Left renal cortex interstitium (tissue), 4 donors: Measurements from ENCODE around the gene LDLRAD3. TPM values are rescaled to one million over a fixed set of nuclear protein-coding genes. Genes with fewer than 3 reads are reported as not detected.

ENCODE experiments used
- DNase-seq, 4 donors: peaks; one replicate each; pipeline ENCODE4 v3.0.0-alpha.2; 2013; ENCODE audit warnings: low read depth in 4 of 4, low spot score in 2 of 4, missing footprints in 1 of 4
- polyA plus RNA-seq, 4 donors: library from polyadenylated mRNA; unstranded; fragments of 120-200 nt; gene quantifications; one replicate each; pipeline ENCODE4 v1.2.1, GENCODE V29; 2013; ENCODE audit not compliant: insufficient read length in 4 of 4

LDLRAD3 gene
- polyA plus RNA-seq, 4 donors = 21.9 to 25.6 (median 24.4) TPM

DNA sequence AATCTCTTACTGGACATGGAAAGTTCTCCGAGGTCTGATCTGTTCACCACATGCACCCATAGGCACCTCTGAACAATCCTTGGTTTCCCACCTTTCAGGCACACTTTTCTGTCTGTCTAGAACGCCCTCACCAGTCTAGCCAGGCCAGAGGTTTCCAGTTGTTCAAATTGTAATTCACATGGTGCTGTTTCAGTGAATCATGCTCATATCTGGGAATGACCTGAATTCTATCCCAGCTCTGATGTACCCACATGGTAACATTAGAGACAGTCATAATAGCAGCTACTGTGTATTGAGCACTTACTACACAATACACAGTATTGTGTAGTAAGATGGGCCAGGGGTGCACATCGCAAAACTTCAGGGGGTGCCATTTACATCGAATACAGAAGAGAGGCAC lies 207.1 kb downstream of the LDLRAD3 start:
- DNase-seq = no peak

DNA sequence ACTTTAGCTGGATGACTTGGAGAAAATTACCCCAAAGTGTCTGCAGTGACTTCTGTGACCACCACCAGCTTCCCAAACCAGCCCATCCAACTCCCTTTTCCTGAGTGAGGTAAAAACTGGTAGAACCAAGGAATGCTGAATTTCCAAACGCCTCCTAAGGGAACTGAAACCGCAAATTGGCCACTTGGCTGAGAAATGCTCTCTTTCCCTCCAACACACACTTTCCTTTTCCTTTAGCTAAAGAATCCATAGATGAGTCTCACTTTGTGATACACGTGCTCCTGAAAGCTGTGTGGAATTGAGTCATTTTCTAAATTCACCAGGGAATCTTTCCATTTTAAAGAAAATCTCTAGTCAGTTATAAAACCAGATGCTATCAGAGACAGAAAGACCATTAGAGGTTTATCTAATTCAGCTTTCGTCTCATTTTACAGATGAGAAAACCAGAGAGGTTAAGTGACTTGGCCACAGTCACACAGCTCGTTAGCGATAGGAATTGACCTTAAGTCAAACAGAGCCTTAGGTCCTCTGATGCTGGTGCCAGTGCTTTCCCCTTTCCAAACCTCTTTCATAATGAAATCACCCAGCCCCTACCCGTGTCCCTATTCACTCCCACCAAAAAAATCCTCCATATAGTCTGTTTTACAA lies 208.2 kb downstream of the LDLRAD3 start:
- DNase-seq = no peak

DNA sequence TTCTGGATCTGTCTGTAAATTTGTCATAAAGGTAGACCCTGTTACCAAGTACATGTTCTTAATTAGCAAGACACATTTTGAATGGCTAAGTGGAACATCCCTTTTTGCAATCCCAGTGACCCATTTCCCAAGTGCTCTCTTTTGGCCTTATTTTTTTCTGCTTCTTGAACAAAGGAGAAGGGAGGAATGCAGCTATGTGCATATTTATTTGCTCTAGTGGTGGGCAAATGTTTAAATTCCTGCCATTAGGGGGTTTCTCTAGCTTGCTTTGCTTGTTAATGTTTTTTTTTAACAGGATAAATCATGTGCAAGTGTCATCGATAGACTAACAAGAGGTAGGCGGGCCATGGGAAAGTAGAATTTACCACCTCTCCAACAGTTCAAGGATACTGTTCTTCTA lies 209.7 kb downstream of the LDLRAD3 start:
- no peak for DNase-seq

DNA sequence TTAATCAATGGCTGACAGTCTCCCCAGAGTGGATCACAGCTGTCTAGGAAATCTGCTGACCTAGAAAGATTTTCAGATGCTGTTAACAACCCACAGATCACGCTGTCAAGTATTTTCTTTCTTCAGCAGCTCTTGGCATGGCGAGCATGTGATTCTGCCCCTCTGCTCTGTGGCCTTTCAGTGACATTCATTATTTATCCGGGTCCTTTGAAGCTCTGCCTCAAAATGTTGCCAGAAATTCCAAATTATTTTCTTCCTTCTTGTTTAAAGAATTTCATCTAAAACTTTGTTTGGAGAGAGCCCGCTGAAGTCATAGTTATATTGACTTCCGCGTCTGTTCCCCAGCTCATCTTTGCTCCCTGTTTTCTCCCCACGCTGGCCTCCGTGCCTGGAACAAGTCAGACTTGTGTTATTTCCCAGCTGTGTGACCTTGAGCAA lies 211.3 kb downstream of the LDLRAD3 start:
- DNase-seq = no peak

DNA sequence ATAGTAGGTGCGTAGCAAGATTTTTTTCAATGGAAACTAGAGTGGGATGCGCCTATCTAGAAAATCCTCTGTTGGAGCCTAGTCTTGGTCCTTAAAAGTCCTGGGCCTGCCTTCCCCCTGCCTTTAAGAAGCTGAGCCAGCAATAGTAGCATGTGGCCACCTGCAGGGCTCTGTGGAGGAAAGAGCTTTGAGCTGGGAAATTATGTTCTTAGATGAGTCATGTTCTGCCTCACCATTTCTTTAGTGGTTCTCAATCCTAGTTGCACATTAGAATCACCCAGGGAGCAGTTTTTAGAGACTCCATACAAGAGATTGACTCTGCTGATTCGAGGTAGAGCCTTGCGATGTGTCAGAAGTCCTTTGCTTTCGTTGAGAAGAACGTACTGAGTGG lies 211.9 kb downstream of the LDLRAD3 start:
- no peak for DNase-seq

DNA sequence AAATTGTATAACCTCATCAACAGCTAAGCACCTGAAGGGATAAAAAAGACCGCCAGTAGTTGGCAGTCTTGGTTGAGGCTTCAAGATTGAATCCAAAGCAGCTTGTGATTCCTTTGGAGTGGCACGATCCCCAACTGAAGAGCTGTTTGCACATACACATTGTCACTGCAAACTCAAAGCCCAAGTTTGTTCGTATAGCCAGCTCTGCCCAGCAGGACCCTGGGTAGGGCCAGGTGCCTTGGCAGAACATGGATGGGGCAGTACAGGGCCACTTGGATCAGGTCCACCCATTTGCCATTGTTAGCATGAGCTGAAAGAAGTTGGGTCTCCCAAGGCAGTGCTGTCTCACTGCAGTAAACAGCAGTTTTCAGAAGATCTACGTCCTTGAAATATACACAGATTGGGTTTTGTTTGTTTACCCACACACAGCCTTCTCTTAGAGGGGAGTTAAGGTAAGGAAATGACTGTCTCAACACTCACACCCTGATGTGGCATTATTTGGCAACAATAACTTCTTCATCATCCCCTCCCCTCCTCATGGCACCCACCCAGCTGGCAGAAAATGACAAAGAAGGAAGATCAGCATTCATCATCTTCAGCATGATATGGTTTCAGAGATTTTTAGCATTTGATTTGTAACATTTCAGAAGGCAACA lies 212.4 kb downstream of the LDLRAD3 start:
- DNase-seq = no peak

DNA sequence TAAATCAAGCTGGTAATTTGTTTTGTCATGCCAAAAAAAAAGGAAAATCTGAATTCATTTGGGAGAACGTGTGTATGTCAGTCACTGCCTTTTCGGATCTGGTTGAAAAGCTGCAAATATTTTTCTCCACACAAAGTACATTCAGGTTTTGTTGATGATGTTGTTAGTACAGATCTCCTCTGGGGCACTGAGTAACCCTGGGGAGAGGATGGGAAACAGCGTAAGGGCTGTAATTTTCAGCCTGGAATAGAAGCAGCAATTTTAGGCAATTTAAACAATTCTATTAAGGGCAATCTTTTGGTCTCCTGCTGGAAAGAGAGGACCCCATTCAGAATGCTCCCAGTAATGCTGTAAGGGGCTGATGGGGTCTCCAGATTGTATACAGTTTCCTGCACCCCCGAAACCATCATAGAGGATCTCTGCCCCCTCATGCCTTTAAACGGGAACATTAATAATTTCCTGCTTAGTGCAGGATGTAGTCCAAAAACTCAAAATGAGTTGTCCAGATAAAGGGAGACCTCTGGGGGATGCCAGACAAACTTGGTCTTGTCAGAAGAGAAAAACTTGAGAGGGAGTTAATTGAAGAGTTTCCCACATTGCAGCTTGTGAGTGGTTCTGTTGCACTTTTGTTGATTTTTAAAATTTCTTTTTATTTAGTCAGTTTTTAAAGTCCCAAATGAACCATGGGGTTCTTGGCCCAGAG lies 213.1 kb downstream of the LDLRAD3 start:
- no peak for DNase-seq

DNA sequence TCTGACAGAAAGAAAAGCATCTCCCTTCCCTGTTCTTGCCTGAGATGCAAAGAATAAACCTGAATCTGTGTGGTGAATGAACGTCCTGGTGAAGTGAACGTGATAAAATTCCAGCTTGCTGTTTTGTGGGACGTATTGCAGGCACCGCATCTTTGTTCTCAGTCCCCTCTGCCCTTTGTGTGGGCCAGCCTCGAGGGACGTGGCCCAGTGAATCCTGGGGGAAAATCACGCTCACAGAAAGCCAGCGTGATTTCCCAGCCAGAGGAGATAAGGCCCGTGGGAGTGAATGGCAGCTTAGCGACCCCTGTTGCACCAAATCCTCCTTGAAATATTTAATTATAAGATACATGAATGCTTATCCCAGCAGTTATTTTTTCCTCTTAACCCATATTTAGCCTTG lies 216.2 kb downstream of the LDLRAD3 start:
- no peak for DNase-seq

DNA sequence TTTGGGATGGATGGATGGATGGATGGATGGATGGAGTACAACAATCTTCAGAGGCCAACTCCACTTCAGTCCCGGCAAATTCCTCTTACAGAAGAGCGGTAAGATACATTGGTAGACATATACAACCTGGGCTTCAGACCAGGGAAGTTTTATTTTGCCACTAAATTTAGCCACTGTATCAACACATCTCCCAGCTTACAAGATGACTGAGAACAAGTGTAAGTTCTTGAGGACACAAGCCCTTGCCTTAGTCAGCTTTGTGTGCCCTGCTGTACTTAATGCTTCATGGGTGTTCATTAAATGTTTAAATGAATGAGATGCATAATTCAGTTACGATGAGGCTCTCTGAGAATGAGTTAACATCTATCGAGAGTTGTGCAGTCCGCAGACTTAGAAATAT lies 217.7 kb downstream of the LDLRAD3 start:
- no peak for DNase-seq

DNA sequence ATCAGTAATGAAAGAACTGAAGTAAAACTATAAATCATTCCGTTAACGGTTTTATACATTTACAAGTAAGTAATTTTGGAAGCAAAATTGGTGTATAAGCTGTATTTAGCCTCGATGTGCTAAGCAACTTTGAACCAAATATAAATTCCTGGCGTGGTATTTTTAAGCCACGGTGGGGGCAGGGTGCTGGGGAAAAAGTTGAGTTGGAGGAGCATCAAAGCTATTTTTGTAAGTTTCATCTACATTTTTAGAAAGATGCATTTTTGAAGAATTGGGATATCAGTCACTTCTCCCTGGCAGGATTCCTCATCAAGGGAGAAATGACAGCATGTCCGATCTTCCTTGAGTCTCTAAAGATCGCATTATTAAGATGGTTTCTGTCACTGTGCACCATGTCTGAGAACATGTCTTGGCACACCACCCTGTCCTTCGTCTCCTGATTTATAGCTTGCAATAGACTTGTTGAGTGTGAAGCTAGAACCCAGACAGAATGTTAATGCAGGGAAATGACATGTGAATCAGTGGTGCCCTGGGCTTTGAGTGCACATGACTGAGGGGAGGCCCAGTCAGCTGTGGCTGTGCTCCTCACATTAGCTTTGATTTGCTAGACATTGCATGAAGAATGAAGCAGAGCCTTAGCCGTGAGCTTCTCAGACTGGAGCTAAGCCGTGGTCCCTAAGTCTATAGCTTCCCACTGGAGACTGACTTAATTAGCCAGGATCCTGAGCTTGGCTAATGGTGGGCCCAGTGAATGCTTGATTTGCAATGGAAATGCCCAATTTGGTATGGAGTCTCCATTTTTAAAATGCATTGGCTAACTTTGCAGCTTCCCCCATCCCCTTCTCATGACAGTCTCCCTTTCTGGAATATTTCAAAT lies 218.4 kb downstream of the LDLRAD3 start:
- no peak for DNase-seq

DNA sequence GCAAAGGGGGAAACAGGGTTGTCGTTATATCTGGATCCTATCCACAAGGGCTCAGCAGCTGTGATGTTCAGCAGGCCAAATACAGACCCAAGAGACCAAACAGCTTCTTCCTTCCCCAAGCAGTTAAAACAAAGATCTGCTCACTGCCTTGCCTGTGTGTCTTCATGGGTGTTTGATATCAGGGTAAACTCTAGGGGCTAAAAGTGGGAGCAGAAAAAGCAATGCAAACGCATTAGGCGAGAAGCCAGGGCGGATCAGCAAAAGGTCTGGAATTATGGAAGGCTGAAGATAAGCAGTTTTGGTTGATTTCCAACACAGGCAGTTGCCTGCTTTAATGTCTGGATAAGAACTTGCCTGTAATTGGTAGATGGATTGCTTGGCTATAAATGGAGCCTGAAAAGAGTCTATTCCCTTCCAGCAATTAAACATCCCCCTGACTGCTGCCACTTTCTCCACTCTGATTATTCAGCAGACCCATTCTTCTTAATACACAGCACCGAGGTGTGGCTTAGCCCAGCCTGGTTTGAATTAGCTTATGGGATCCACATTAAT lies 219.1 kb downstream of the LDLRAD3 start:
- no peak for DNase-seq

DNA sequence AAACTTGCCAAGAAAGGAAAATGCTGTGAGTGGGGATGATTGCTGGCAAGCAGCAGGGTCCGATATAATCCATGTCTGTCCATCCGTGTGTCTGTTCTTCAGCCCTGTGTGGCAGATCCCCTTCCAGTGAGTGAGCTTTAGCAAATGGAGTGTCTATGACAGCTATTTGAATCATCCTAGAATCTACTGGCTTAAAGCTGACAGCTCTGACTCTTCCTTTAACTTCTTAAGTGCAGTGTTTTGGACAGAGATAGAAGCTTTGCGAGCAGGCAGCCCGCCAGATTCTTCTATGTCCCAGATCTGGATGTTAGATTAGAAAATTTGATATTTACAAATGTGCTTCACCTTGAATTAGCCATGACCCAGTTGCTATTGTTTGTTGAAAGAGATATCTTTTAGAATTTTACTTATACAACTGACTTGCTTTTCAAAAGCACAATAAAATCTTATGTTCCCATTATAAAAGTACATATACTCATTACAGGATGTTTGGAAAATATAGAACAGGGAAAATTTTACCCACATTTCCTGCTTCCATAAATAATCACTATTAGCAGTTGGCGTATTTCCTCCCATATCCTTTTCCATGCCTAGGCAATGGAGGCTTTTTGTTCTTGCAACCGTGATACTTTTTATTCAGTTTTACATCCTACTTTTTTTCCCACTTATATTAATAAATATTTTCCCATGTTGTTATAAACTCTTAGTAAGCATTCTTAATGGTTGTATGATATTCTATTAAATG lies 220.8 kb downstream of the LDLRAD3 start:
- DNase-seq = no peak

DNA sequence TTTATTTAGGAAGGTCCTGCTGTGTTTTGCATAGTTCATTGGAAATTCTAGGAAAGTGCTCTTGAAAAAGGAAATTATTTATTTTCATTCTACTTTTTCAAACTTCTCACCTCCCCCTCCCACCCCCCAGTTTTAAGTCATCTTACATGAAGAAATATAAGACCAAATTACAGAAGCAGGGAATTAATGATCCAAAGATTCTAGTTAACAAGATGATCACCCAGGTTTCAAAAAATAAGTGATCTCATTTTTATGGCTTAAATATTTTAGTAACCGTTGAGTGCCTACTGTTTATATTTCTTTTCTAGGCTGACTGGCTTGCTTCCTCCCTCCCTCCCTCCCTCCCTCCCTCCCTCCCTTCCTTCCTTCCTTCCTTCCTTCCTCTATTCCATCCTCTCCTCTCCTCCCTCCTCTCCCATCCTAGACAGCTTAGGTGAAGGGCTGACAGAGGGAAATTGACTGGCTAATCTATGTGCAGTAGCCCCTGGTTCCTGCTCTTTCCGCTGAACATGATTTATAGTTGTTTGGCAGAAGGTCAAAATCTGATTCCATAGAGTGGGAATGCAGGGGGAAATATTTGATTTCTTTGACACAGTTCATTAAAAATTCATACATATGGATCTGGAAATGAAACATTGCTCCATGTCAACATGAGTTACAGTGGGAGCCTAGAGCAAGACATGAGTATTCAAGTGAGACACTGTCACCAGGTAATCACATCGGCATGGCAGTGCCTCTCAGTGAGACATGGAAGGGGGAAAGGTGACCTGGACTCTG lies 221.9 kb downstream of the LDLRAD3 start:
- no peak for DNase-seq

DNA sequence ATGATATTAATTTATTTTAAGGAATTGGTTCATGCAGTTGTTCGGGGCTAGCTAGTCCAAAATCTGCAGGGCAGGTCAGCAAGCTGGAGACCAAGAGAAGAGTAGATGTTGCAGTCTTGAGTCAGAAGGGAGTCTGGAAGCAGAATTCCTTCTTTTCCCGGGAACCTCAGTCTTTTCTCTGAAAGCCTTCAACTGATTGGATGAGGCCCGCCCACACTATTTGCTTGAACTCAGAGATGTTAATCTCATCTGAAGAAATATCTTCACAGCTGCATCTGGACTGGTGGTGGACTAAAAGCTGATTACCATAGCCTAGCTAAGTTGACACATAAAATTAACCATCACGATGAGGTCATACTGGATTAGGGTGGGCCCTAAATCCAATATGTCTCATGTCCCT lies 223.2 kb downstream of the LDLRAD3 start:
- DNase-seq = no peak

DNA sequence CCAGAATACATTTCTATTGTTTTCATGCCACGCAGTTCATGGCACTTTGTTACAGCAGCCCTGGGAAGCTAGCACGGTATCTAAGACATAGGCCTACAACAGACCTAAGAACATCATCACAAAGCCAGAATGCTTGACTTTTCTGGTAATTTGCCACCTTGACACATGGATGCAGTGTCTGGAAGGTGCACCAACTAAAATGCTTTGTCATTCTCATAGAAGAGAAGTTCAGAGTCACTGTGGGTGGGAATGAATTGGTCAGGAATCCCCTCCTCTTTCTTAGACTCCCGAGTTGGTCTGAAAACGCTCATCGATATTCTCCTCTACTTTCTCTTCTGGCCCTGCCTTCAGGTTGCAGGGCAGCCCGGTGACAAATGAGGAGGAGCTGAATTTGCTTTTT lies 223.9 kb downstream of the LDLRAD3 start:
- DNase-seq = no peak

DNA sequence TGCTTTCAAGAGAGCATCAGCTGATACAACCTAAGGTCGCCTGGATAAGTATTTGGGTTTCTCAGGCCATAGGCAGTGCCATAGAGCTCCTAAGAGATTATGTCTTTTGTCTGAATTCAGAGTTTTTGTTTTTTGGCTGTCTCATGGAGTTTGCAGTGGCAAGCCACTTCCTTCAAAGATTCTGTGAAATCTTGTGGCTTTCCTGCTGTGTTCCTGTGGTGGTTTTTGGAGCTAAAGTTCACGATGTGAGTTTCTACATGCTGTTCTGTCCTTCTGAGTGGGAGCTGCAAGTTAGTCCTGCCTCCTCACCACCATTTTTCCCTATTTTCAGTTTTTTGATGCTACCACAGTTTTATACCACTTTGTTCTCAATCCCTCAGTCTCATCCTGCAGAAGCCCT lies 234.0 kb downstream of the LDLRAD3 start:
- no peak for DNase-seq

DNA sequence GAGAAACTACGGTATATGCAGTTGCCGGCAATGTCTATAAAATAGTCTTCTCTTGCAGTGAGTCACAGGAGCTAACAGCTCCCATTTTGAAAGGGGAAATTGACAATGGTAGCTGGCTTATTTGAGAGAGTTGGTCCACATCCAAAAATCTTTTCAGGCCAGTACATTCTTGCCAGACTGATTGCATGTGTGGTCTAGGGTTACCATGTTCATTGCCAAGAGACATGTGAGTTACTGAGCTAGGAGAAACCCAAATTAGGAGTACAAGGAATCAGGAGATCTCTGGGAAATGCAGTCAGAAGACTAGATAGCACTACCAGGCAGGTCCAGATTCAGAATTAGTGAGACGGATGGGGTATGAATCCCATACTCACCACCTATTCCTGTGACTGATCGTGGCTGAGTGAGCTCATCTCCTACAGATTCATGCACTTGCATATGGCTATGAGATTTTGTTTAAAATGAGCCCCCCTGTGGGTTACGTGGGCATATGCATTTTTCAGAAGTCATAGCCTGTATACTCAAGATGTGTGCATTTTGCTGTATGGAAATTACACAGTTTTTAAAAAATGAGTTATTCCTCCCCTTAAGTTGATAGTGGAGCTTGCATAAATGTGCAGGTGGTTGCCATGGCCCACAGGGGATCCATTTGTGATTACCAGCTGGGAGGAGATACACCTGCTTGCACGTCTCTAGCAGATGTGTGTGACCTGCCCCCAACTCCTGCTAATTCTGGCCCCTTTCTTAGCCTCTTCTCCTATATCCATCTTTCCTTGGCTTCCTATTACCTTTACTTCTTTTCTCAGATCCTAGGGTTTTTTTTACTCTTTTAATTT lies 242.7 kb downstream of the LDLRAD3 start:
- DNase-seq = no peak

DNA sequence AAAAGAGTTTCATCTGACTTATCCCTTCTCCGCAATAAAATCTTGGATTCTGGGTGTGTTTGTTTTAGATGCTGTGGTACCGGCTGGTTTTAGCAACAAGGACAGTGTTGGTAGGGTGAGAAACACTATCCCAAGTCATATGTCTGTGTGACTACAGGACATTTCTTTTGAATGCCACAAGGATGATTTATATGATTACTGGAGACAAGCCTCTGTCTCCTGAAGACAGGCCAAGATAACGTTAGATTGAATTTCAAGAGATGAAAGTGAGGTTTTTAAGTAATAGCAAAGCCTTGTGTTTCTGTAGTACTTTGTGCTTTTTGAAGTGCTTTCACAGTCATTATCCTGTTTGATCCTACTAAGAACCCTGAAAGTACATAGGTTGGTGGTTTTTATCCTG lies 243.8 kb downstream of the LDLRAD3 start:
- DNase-seq = no peak
